GM21717 (cell line): Measurements from ENCODE around the gene CHI3L1.

ENCODE experiments used
- ATAC-seq: cut with Tn5 transposase; IDR thresholded peaks from one replicate; pipeline ENCODE4 v1.9.1; 2021; ENCODE audit warnings: mild to moderate bottlenecking, moderate library complexity; ENCODE audit not compliant: unreplicated experiment

Gene CHI3L1

DNA sequence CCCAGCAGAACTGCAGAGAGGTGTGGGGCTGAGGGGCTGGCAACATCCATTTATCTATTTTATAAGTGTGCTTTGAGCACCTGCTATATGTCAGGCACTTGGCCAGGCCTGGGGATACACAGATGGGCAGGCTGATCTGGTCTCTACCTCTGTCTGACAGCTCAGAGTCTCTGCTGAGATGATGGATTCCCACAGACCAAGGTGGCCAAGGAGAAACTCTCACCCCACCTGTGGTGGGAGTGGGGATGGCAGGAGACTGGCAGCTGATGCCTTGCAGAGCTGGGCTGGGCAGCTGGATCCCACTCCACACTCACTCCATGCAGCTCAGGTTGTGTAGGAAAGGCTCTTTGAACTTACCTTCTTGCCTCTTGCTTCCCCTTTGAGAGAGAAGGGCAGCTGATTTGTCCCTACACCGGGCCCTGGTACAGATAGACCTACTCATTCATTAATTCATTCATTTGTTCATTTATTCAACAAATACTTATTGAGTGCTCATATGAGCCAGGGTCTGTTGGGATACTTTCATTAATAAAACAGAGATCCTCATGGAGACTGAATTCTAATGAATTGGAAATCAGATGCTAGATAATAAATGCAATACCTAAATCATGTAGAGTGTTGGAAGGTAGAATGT, 50.0 kb downstream of the CHI3L1 start:
- ATAC-seq: no peak

DNA sequence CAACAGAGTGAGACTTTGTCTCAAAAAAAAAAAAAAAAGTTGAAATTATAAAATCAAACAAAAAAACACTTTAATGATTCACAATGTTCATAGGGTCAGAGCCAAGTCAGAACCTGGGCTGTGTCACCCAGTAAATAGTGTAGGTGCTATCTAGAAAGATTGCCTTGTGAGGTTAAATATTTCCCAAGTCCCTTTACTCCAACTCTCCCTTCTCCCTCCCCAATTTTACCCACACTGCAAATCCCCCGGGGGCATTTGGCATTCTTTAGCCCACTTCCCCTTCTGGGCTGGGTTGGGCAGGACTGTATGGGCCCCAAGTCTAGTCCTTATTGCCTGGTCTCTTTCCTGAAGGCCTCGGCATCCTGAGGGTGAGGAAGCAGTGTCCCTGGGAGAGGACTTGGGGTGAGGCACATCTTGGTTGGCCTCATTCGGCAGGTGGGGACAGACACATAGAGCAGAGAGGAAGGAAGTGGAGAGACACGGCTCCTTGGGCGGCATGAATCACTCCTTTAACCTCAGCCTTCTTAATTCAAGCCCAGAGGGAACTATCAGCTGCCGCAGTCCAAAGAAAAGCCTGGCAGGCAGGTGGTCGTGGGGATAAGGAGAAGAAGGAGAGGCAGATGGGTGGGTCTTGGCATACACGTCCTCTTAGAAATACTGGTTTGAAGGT, 50.7 kb downstream of the CHI3L1 start:
- ATAC-seq: no peak

DNA sequence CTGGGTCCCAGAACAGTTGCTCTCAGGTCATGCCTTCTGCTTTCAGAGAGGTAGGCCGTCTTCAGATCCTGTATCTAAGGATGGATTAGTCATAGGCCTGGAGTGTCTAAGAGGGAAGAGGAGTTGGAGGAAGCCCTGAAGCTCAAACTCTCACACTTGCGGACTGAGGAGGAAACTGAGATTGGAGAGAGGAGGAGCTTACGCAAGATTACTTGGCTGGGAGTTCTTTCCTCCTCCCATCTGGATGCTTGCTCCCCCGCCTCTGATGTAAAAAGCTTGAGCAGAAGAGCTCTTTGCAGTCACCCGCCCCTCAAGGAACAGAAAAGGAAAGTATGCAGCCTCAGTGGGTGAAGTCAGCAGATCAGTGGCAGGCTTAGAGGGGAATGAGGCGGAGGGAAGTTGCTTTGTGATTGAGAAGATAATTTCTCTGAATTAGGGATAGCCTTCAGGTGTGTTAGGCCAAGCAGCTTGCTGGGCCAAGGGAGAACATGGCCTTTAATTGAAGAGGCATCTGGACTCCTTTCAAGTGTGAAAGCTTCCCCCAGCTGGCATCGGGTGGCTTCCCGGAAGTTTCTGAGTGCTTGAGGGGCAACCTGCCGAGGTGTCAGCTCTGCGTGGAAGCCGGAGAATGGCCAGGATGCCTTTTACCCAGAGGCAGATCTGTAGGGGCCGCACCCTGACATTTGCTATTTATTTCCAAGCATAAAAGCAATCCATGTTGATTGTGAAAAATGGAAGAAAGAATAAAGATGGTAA, 52.4 kb downstream of the CHI3L1 start:
- ATAC-seq: no peak

- ATAC-seq: no peak
Measured at GRCh38 chr1:203131548-203132200, 54.8 kb downstream of the CHI3L1 start.

DNA sequence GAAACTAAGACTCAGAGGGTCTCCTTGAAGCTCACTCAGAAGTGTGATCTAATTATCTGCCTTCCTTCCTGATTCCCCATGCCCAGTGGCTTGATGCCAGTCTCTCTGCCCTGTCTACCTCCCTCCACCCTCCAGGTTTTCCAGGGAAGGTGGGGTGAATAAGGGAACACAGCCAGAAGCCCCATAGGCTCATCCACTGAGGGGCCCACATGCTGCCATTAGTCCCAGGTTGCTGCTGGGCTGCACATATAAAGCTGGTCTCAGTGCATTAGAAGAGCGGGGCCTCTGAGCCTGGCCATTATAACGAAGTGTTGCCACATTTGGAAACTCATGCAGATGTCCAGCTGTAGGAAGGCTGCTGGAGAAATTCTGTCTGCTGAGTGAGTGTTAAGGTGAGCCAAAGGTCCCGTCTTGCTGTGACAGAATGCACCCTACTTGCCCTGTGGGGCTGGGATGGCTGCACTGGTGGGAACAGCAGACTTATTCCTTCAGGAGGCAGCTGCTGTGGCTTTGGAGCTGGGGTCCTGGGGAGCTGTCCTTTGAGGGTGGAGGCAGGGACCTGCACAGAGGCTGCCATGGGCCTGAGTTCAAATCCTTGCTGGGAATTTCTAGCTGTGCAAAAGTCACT, 56.0 kb downstream of the CHI3L1 start:
- ATAC-seq: no peak

DNA sequence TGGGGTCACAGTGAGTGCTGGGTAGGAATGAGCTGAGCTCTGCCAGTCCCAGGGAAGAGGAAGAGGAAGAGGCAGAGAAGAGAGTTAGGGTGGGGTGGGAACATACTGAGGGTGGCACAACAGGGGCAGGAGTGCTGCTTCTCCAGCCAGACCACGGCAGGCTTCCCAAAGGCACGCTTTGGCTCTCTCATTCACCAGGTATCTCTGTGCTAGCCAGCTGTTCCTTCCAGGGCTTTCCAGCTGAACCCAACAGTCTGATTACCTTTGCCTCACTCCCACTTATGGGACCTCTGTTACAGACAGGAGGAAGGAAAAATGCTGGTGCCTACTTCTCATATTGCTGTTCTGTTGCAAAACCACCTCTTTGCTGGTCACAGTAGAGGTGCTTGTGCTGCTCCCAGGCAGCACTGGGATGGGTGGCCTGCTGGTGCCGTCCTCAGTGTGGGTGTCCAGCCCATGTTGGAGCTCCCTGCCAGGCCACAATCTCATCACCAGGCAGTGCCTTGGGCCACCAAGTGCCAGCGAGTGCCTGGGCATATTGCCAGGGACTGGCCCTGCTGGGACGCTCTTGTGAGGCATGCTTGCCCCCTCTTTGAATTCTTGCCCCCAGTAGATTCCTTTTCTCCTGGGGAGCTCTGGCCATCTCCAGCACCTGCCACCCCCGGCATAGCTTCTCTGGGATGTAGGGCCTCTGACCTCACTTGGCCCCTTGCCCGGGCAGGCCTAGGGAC, 56.8 kb downstream of the CHI3L1 start:
- ATAC-seq: no peak
